ENCODE measurements around the gene NAA50.

NAA50 gene

GRCh38 chr3:113753376-113753985 lies 7.4 kb upstream of the NAA50 start:
- no peak for TF ChIP-seq GATA2 (IDR thresholded peaks at IDR 0.05; ENCODE audit: low read depth, low read length)

GRCh38 chr3:113751141-113751540 lies 5.1 kb upstream of the NAA50 start:
- TF ChIP-seq GATA3 (IDR thresholded peaks at IDR 0.05; ENCODE audit: low read depth, low read length) (no peak), GATA2 (IDR thresholded peaks at IDR 0.05; ENCODE audit: low read depth, low read length) (no peak)

- TF ChIP-seq GATA3 (IDR thresholded peaks at IDR 0.05; ENCODE audit: low read depth, low read length) (no peak), GATA2 (IDR thresholded peaks at IDR 0.05; ENCODE audit: low read depth, low read length) (no peak)
Observed at GRCh38 chr3:113747283-113748046, 1.4 kb upstream of the NAA50 start.

- TF ChIP-seq GATA2 (IDR thresholded peaks at IDR 0.05; ENCODE audit: low read depth, low read length) = no peak
- TF ChIP-seq GATA3 (IDR thresholded peaks at IDR 0.05; ENCODE audit: low read depth, low read length) = no peak
Observed at GRCh38 chr3:113746548-113747282, 666 bp upstream of the NAA50 start, which contains the start of gene ATP6V1A. Gene ATP6V1A, plus strand, starts transcription at chr3:113747035. Its CDS starts 31,719 bp downstream, at chr3:113778754.

GRCh38 chr3:113744941-113745755 lies 901 bp downstream of the NAA50 start:
- TF ChIP-seq GATA3 (IDR thresholded peaks at IDR 0.05; ENCODE audit: low read depth, low read length) = no peak
- TF ChIP-seq GATA2 (IDR thresholded peaks at IDR 0.05; ENCODE audit: low read depth, low read length) = no peak

GRCh38 chr3:113743006-113743630 lies 2.9 kb downstream of the NAA50 start:
- TF ChIP-seq GATA3 (IDR thresholded peaks at IDR 0.05; ENCODE audit: low read depth, low read length) (no peak), GATA2 (IDR thresholded peaks at IDR 0.05; ENCODE audit: low read depth, low read length) (no peak)

- TF ChIP-seq GATA3 (IDR thresholded peaks at IDR 0.05; ENCODE audit: low read depth, low read length) (no peak), GATA2 (IDR thresholded peaks at IDR 0.05; ENCODE audit: low read depth, low read length) (no peak)
Observed at GRCh38 chr3:113741620-113742019, 4.4 kb downstream of the NAA50 start.

- TF ChIP-seq GATA3 (IDR thresholded peaks at IDR 0.05; ENCODE audit: low read depth, low read length) (no peak), GATA2 (IDR thresholded peaks at IDR 0.05; ENCODE audit: low read depth, low read length) (no peak)
Observed at GRCh38 chr3:113741086-113741485, 5.0 kb downstream of the NAA50 start.

GRCh38 chr3:113736548-113737089 lies 9.4 kb downstream of the NAA50 start:
- no peak for TF ChIP-seq GATA2 (IDR thresholded peaks at IDR 0.05; ENCODE audit: low read depth, low read length)
- no peak for TF ChIP-seq GATA3 (IDR thresholded peaks at IDR 0.05; ENCODE audit: low read depth, low read length)

GRCh38 chr3:113731694-113732093 lies 14.4 kb downstream of the NAA50 start:
- no peak for TF ChIP-seq GATA2 (IDR thresholded peaks at IDR 0.05; ENCODE audit: low read depth, low read length)
- no peak for TF ChIP-seq GATA3 (IDR thresholded peaks at IDR 0.05; ENCODE audit: low read depth, low read length)

- TF ChIP-seq GATA3 (IDR thresholded peaks at IDR 0.05; ENCODE audit: low read depth, low read length) = no peak
- TF ChIP-seq GATA2 (IDR thresholded peaks at IDR 0.05; ENCODE audit: low read depth, low read length) = no peak
Observed at GRCh38 chr3:113730550-113730949, 15.5 kb downstream of the NAA50 start.

- no peak for TF ChIP-seq GATA2 (IDR thresholded peaks at IDR 0.05; ENCODE audit: low read depth, low read length)
- no peak for TF ChIP-seq GATA3 (IDR thresholded peaks at IDR 0.05; ENCODE audit: low read depth, low read length)
Observed at GRCh38 chr3:113728661-113729060, 17.4 kb downstream of the NAA50 start.

GRCh38 chr3:113721636-113722035 lies 24.4 kb downstream of the NAA50 start:
- TF ChIP-seq GATA2 (IDR thresholded peaks at IDR 0.05; ENCODE audit: low read depth, low read length) (no peak), GATA3 (IDR thresholded peaks at IDR 0.05; ENCODE audit: low read depth, low read length) (no peak)

Data from SH-SY5Y (cell line).